Measurements from ENCODE around the gene EML1. TPM values are rescaled to one million over a fixed set of nuclear protein-coding genes. Genes with fewer than 3 reads are reported as not detected.

The EML1 gene
- total and polyA plus RNA-seq, 7 donors = 3.9 to 148 (median 91.5) TPM

- peaks cover 0 to 50% (median 43%) of the 10 kb centered on the region in 4 donors for H3K4me1 ChIP-seq
- intact Hi-C loops (cut with DNase I) = no loop called here
- peak overlapping the region; percentile 76 to 88 (median 85) for H3K27ac ChIP-seq
- TF ChIP-seq, protein P1, sequence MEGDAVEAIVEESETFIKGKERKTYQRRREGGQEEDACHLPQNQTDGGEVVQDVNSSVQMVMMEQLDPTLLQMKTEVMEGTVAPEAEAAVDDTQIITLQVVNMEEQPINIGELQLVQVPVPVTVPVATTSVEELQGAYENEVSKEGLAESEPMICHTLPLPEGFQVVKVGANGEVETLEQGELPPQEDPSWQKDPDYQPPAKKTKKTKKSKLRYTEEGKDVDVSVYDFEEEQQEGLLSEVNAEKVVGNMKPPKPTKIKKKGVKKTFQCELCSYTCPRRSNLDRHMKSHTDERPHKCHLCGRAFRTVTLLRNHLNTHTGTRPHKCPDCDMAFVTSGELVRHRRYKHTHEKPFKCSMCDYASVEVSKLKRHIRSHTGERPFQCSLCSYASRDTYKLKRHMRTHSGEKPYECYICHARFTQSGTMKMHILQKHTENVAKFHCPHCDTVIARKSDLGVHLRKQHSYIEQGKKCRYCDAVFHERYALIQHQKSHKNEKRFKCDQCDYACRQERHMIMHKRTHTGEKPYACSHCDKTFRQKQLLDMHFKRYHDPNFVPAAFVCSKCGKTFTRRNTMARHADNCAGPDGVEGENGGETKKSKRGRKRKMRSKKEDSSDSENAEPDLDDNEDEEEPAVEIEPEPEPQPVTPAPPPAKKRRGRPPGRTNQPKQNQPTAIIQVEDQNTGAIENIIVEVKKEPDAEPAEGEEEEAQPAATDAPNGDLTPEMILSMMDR (IDR thresholded peaks at IDR 0.05) = no peak
- TF ChIP-seq POLR2AphosphoS5 (IDR thresholded peaks at IDR 0.05) (no peak), EP300 (IDR thresholded peaks at IDR 0.05) (no peak)
- H3K27me3 ChIP-seq = no peaks in the 10 kb centered on the region
- peak; percentile 62 for DNase-seq
- H3K4me3 ChIP-seq = no peak overlapping the region
- no peaks in the 10 kb centered on the region for H3K9me3 ChIP-seq
- 85% methylated on average over 8 of the region's 8 CpGs for WGBS, 2 donors
- no peaks in the 10 kb centered on the region for H3K36me3 ChIP-seq
Measured at GRCh38 chr14:99772371-99773283, 20.6 kb upstream of the EML1 start.

GRCh38 chr14:99773521-99774497 lies 19.4 kb upstream of the EML1 start:
- Histone ChIP-seq H3K27ac (peak overlapping the region; percentile 76 to 88 (median 85)), H3K4me3 (no peak overlapping the region), H3K27me3 (no peaks in the 10 kb centered on the region), H3K9me3 (no peaks in the 10 kb centered on the region), H3K4me1 (peaks cover 0 to 43% (median 38%) of the 10 kb centered on the region in 4 donors), H3K36me3 (no peaks in the 10 kb centered on the region)
- peak; percentile 69 for DNase-seq
- TF ChIP-seq POLR2A (IDR thresholded peaks at IDR 0.05) (no peak), EP300 (IDR thresholded peaks at IDR 0.05) (no peak), POLR2AphosphoS5 (IDR thresholded peaks at IDR 0.05) (no peak)
- TF ChIP-seq, protein P1 (IDR thresholded peaks at IDR 0.05) = no peak
- WGBS, 2 donors = 82 to 84% methylated on average over 26 of the region's 26 CpGs
- intact Hi-C loops (cut with DNase I) = no loop called here

DNA sequence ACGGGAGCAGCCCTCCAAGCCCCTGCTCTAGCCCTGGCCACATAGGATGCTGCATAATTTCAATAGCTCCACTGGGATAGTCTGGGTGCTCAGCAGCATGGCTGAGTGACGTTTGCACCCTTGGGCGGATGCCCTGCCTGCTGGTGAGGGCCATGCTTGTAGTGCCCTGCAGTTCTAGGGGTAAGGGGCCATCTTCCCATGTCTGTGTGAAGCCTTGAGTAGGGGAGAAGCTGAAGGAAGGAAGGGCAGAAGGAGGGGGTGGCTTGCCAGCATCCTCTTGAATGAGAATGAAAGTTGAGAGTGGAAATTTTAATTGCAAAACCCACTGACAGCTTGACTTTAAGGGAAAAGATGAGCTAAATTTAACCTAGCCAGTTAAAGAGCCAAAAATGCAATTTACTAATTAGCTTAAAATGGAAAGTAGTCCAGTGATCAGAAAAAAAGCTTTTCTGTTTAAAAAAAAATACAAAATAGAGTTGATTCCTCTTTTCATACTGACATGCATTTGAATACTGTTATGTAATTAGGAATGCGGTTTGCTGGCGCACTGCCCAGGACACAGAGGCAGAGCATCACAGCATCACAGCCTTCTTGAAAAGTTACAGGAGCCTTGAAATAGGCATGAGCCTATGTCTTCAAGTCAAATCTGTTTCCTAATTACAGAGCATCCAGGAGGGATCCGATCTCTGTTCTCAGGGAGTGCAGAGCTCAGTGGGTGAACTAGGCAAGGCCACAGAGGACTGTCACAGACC lies 18.5 kb upstream of the EML1 start:
- no peaks in the 10 kb centered on the region for H3K9me3 ChIP-seq
- TF ChIP-seq POLR2AphosphoS5 (IDR thresholded peaks at IDR 0.05) (peak in 3 of 4 donors; percentile 59 to 73 (median 73)), EP300 (IDR thresholded peaks at IDR 0.05) (peak in 1 of 4 donors; percentile 36), POLR2A (IDR thresholded peaks at IDR 0.05) (no peak)
- TF ChIP-seq, protein P1 (IDR thresholded peaks at IDR 0.05) = no peak
- intact Hi-C loops (cut with DNase I) = no loop called here
- peak; percentile 95 for DNase-seq
- H3K4me3 ChIP-seq = no peak overlapping the region
- no peaks in the 10 kb centered on the region for H3K36me3 ChIP-seq
- WGBS, 2 donors = 58 to 63% methylated on average over 6 of the region's 6 CpGs
- H3K27ac ChIP-seq = peak overlapping the region; percentile 76 to 88 (median 85)
- H3K4me1 ChIP-seq = peaks cover 0 to 43% (median 38%) of the 10 kb centered on the region in 4 donors
- H3K27me3 ChIP-seq = no peaks in the 10 kb centered on the region

GRCh38 chr14:99775351-99775750 lies 17.9 kb upstream of the EML1 start:
- H3K36me3 ChIP-seq = no peaks in the 10 kb centered on the region
- H3K9me3 ChIP-seq = no peaks in the 10 kb centered on the region
- H3K4me3 ChIP-seq = no peak overlapping the region
- TF ChIP-seq POLR2A (IDR thresholded peaks at IDR 0.05) = no peak
- H3K4me1 ChIP-seq = peaks cover 0 to 43% (median 38%) of the 10 kb centered on the region in 4 donors
- H3K27ac ChIP-seq = peak overlapping the region; percentile 76 to 88 (median 85)
- DNase-seq = peak; percentile 59
- no peaks in the 10 kb centered on the region for H3K27me3 ChIP-seq
- WGBS, 2 donors = 80 to 88% methylated on average over 9 of the region's 9 CpGs
- intact Hi-C loops (cut with DNase I) = no loop called here
